Activated CD8-positive, alpha-beta memory T cell treated with anti-CD3 and anti-CD28 coated beads, Interleukin-2, amount 50 U/mL, for 24 hours (primary cell): ENCODE data around the gene SMARCB1.

Source experiments
- DNase-seq: peaks from one replicate; pipeline ENCODE4 v3.0.0-alpha.2; 2020; ENCODE audit errors: extremely low read depth

Gene SMARCB1

GRCh38 chr22:23831781-23832180 lies 45.0 kb downstream of the SMARCB1 start:
- DNase-seq, result no peak

- no peak for DNase-seq
These were observed 45.7 kb downstream of the SMARCB1 start for GRCh38 chr22:23832226-23833016.

- DNase-seq, result no peak
These were observed 46.4 kb downstream of the SMARCB1 start for GRCh38 chr22:23833017-23833751.

GRCh38 chr22:23833911-23834317 lies 47.1 kb downstream of the SMARCB1 start:
- no peak for DNase-seq

GRCh38 chr22:23834406-23834792 lies 47.6 kb downstream of the SMARCB1 start:
- DNase-seq, result no peak

GRCh38 chr22:23834793-23835483 lies 48.2 kb downstream of the SMARCB1 start:
- DNase-seq, result no peak

- no peak for DNase-seq
These were observed 48.8 kb downstream of the SMARCB1 start for GRCh38 chr22:23835484-23836144.

- DNase-seq, result no peak
These were observed 49.5 kb downstream of the SMARCB1 start for GRCh38 chr22:23836281-23836680.

- DNase-seq, result no peak
These were observed 50.1 kb downstream of the SMARCB1 start for GRCh38 chr22:23836692-23837495.

GRCh38 chr22:23837496-23837859 lies 50.7 kb downstream of the SMARCB1 start:
- DNase-seq, result no peak

- DNase-seq, result no peak
These were observed 51.3 kb downstream of the SMARCB1 start for GRCh38 chr22:23837911-23838680.

GRCh38 chr22:23838681-23839468 lies 52.1 kb downstream of the SMARCB1 start, which contains the start of gene DERL3:
DERL3 (minus strand) TSS chr22:23839006; CDS start chr22:23838987, 19 bp downstream.
- peak; percentile 91 for DNase-seq

- DNase-seq, result no peak
These were observed 53.3 kb downstream of the SMARCB1 start for GRCh38 chr22:23840026-23840425.

- DNase-seq, result no peak
These were observed 54.5 kb downstream of the SMARCB1 start for GRCh38 chr22:23841292-23841691.

- no peak for DNase-seq
These were observed 55.1 kb downstream of the SMARCB1 start for GRCh38 chr22:23841736-23842445.

- DNase-seq, result no peak
These were observed 55.8 kb downstream of the SMARCB1 start for GRCh38 chr22:23842599-23842998.

GRCh38 chr22:23844739-23845202 lies 58.0 kb downstream of the SMARCB1 start:
- DNase-seq, result no peak

- no peak for DNase-seq
These were observed 58.7 kb downstream of the SMARCB1 start for GRCh38 chr22:23845265-23846080.
